ENCODE results near the gene TAGLN2.

TAGLN2 gene

DNA sequence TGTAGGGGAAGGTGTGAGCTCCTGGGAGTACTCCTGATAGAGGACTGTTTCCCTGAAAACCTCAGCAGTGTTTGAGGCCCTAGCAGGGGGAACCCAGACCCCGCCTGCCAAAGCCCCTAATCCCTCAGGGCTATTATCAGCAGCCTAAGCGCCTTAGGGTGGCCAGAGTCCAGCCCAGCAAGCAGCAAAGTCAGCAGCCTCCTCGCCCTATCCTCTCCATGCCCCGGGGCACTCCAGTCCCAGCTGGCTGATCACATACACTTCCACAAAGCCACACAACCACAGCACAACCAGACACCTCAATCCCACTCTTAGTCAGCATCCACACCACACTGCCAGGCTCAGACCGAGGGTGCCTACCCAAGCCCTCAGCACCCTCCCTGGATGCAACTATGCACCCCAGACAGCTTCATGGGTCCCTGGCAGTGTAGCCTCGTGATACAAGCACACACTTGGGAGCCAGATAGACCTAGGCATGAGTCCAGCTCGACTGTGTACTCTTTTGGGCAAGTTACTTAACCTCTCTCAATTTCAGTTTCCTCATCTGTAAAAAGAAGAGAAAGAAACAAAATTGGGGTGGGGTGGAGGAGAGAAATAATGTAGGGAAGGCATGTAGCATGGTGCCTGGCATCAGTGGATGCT is 13.0 kb upstream of the TAGLN2 start:
- no peak for DNase-seq
- in situ Hi-C loops (cut with HindIII; ENCODE audit: low pct_ligation_motif_present, low pct_unique_long_range_greater_than_20kb, low sequenced_read_pairs): loop anchor here (10.0 kb wide), 1 partner anchor 66 kb away; no protein-coding TSS in a partner anchor

DNA sequence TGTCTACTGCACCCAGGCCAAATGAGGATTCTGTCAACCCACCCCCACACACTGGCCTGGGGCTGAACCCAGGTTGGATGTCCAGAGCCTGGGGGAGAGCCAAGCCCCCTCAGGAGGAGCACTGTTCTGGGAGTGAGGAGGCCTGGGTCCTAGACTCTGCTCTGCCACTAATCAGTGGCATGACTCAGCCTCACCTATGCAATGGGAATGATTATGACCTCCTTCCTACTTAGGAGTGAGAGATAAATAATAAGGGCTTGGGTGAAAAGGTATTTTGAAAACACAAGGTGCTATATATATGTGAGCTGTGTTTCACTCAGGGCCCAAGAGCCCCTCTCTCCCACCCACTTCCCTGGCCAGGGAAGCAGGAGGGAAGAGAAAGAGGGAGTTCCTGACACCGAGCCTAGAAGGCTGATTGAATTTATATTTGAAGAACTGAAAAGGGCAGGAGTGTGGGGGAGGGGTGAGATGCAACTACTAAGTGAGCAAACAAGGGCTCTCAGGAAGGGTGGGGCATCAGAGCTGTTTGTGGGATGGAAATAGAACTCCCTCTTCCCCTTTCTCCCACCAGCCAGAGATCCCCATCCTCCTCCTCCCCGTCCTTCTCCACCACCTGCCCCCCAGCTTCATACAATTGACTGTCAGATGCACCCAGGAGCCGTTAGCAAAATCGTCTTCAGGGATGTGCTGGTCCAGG is 11.9 kb upstream of the TAGLN2 start:
- in situ Hi-C loops (cut with HindIII; ENCODE audit: low pct_ligation_motif_present, low pct_unique_long_range_greater_than_20kb, low sequenced_read_pairs): loop anchor here (10.0 kb wide), 1 partner anchor 68 kb away; no protein-coding TSS in a partner anchor
- no peak for DNase-seq

DNA sequence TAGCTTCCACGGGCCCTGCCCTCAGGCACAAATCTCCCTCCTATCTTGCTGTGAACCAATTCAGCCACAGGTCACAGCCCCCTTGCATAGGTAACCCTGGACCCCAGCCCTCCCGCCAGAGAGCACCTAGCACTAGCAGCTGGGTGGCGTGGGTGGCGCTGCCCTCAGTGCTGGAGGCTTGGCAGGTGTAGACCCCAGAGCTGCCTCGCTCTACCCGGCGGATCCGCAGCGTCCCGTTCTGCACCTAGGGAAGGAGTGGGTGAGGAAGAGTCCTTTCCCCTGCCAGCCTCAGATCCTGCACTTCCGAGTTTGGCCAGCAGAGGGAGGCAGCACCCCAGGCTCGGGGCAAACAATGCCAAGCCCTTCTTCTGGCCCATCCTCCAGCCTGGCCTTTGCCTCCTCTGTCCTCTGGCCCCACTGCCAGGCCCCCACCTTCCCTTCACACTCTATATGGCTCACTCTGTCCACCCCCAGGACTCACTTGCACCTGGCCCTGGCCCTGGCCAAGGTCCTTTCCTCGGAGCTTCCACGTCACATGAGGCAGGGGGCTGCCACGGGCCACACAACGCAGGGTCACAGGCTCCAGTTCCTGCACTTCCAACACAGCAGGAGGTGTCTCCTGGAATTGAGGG is 11.1 kb upstream of the TAGLN2 start:
- DNase-seq: peak; percentile 71
- in situ Hi-C loops (cut with HindIII; ENCODE audit: low pct_ligation_motif_present, low pct_unique_long_range_greater_than_20kb, low sequenced_read_pairs): loop anchor here (10.0 kb wide), 1 partner anchor 68 kb away; no protein-coding TSS in a partner anchor

DNA sequence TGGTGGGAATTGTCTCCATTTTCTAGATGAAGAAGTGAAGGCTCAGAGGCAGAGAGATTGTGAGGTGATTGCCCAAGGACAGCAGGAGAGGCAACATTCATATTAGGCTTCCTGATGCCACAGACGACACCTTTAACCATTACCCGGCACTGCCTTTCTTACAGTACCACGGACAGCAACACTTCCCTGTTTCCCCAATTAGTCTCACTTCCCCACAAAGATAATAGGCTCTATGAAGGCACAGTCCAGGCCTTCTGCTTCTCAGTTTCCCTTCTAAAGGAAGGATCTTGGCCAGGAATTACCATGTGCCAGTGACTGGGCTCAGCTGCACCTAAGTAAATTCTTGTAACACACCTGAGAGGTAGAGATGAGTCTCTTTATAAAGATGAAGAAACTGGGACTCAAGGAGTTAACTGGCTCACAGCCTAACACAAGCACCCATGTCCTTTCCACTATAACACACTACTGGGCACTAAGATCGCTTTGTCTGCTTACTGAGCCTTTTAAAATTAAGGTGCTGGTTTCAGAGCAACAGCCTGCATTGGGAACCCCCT is 10.5 kb upstream of the TAGLN2 start:
- in situ Hi-C loops (cut with HindIII; ENCODE audit: low pct_ligation_motif_present, low pct_unique_long_range_greater_than_20kb, low sequenced_read_pairs): loop anchor here (10.0 kb wide), 1 partner anchor 69 kb away; no protein-coding TSS in a partner anchor
- DNase-seq: peak; percentile 24

DNA sequence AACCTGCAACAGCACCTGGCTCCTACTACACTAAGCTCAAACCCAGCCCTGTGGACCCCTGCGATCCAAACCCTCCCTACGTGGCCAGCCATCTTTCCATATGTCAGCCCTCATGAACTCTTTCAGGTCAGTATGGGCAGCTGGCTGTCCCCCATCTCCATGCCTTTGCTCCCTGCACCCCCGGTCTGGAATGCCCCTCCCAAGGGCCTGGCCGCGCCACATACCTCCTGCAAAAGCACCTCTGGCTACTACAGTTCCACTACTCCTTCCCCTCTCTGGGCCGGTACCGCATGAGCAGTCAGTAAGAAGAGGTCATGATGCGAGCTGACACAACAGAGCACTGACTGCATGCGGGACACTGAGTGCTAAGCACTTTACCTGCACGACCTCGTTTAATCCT is 10.0 kb upstream of the TAGLN2 start:
- in situ Hi-C loops (cut with HindIII; ENCODE audit: low pct_ligation_motif_present, low pct_unique_long_range_greater_than_20kb, low sequenced_read_pairs): loop anchor here (10.0 kb wide), 1 partner anchor 69 kb away; no protein-coding TSS in a partner anchor
- DNase-seq: no peak

DNA sequence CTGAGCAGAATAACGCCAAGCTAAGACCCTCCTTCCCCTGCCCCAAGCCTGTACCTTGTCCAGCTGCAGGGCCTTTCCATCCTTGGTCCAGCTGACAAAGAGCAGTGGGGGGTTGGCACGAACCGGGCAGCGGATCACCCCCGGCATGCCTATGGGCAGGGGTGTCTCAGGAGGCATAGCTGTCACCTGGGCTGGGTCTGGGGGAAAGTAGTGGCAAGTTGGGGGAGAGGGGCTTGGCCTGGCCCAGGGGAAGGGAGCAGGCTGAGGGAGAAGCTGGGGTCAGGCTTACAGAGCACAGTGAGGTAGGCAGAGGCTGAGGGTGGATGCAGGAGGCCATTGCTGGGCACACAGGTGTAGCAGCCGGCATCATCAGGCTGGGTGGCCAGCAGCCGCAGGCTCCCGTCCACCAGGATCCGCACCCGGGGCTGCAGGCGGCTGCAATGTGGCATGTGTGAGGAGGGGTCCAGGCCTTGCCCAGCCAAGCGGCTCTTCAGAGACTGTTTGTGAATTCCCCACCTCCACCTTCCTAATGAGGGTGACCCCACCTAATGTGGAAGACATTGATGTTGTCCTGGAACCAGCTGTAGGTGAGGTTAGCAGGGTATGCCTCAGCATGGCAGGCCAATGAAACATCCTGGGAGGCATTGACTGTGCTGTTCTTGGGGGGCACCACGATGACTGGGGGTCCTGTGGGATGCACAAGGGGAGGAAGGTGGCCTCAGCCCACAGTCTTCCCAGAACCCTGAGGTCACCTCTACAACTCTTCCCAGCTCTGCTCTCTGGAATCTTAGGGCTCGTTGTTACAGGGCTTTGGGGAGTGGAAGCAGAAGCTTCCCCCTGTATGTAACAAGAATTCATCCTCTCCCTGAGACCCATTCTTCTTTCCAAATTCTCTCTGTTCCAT is 9.1 kb upstream of the TAGLN2 start:
- in situ Hi-C loops (cut with HindIII; ENCODE audit: low pct_ligation_motif_present, low pct_unique_long_range_greater_than_20kb, low sequenced_read_pairs): loop anchor here (10.0 kb wide), 1 partner anchor 70 kb away; no protein-coding TSS in a partner anchor
- no peak for DNase-seq

DNA sequence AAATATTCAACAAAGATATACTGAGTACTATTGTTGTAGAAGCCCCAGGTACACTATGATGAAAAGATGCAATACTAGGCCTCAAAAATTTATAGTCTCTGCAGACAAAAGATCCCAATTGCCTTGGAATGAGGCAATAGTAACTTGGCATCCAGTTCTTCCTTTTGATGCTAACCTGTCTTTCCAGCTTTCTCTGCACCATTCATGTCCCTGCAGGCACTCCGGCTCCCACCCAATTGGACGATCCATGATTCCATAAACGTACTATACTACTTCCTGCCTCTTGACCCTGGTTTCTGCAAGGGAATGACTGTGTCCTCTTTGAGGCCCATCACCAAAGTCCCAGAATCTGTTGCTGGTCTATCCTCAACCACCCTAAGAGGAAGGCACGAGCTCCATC is 8.0 kb upstream of the TAGLN2 start:
- in situ Hi-C loops (cut with HindIII; ENCODE audit: low pct_ligation_motif_present, low pct_unique_long_range_greater_than_20kb, low sequenced_read_pairs): loop anchor here (10.0 kb wide), 1 partner anchor 71 kb away; no protein-coding TSS in a partner anchor
- no peak for DNase-seq

DNA sequence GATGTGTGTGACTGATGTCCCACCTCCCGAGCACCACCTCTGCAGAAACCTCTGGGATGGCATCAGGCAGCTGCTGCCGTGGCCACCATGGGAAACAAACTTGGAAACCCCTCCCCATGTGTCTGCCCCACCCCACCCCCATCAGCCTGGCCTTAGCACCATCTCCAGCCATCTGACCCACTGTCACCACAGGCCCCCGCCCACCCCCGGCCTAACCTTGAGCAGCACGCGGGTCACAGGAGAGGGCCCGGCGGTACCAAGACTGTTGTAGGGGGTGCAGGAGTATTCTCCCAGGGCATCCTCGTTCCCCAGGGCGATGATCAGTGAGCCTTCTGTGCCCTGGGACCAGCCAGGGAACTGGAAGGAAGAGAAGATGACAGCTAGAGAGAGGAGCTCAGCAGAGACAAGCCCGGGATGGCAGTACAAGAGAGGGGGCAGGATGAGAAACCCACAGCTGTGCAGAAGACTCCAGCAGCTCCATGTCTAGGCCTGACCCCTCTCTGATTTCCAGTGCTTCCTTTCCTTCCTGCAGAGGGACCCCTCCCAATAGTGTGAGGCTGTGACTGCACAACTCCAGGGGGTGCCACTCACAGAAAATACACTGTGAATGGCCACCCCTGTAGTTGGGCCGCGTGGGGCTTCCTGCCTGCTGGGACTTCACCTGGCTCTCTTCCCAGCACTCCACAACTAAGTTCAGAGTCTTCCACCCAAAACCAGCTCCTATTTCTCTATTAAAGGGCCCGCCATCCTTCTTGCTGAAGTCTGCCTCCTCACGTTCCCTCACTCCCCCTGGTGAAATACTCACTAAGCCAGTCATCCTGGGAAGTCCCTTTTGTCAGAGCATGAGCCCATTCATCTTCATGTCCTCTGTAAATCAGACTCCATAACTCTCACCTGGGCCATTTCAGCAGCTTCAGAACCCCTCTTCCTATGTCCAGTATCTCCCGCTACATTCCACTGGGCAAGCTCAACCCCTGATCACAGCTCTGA is 7.3 kb upstream of the TAGLN2 start:
- in situ Hi-C loops (cut with HindIII; ENCODE audit: low pct_ligation_motif_present, low pct_unique_long_range_greater_than_20kb, low sequenced_read_pairs): loop anchor here (10.0 kb wide), 1 partner anchor 72 kb away; no protein-coding TSS in a partner anchor

DNA sequence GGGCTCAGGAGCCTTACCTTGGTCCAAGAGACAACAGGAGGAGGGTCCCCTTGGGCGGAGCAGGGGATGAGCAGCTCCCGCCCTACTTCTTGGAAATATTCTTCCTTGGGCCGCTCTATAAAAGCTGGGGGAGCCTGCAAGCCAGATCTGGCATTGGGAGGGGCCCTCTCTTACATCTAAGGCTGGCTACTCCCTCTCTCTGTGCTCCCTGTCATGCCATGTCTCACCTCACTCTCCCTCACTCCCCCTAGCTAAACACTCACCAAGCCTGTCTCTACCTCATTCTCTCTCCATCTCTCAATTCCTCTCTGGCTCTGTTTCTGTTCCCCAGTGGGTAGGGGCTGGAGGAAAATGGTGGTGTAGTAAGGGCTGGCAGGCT is 6.5 kb upstream of the TAGLN2 start:
- DNase-seq: no peak
- in situ Hi-C loops (cut with HindIII; ENCODE audit: low pct_ligation_motif_present, low pct_unique_long_range_greater_than_20kb, low sequenced_read_pairs): loop anchor here (10.0 kb wide), 1 partner anchor 73 kb away; no protein-coding TSS in a partner anchor

More for the DNA sequence above, 7.3 kb upstream of the TAGLN2 start:
- DNase-seq: no peak

DNA sequence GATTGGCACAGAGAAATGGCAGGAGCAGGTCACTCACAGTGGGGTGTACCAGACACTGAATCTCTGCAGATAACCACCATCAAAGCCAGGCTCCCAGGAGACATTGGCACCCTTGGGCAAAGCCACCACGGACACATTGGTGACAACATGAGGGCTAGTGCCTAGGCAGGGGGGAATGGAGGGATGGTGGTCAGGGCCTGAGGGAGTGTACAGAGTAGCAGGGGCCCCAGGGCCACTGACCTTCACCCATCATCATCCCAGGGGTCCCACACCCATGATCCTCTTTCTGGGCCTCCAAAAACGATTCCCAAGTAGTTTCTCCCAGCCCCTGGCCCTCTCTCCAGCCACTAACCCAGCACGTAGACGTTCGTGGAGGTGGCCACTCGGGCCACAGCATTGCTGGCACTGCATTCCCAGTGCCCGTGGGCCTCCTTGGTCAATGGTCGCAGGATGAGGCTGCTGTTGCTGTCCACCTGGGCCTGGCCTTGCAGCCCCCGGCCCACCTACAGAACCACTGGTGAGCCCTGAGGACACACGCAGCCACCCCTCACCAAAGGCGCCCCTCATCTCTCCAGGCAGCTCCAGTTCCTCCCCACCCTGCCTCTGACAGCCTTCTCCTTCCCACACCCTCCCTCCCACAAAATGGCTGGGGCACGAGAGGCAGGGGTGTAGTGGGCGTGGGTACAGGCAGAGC is 5.9 kb upstream of the TAGLN2 start:
- in situ Hi-C loops (cut with HindIII; ENCODE audit: low pct_ligation_motif_present, low pct_unique_long_range_greater_than_20kb, low sequenced_read_pairs): loop anchor here (10.0 kb wide), 1 partner anchor 74 kb away; no protein-coding TSS in a partner anchor
- no peak for DNase-seq

DNA sequence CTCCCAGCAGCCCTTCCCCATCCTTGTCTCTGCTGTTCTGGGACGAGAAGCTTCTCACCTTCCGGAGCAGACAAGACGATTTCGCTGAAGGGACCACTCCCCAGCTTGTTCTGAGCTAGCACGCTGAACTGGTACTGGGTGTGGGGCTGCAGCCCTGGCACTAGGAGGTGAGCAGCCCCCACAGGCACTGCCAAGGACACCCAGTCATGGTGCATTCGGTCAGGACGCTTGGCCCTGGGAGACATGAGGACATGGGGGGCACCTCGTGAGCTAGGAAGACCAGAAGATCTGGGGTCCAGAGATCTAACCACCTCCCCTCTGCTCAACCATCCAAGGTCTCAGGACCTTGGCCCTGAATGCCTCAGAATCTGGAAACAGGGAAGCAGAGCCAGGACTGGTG is 5.3 kb upstream of the TAGLN2 start:
- in situ Hi-C loops (cut with HindIII; ENCODE audit: low pct_ligation_motif_present, low pct_unique_long_range_greater_than_20kb, low sequenced_read_pairs): loop anchor here (10.0 kb wide), 1 partner anchor 74 kb away; no protein-coding TSS in a partner anchor
- no peak for DNase-seq

DNA sequence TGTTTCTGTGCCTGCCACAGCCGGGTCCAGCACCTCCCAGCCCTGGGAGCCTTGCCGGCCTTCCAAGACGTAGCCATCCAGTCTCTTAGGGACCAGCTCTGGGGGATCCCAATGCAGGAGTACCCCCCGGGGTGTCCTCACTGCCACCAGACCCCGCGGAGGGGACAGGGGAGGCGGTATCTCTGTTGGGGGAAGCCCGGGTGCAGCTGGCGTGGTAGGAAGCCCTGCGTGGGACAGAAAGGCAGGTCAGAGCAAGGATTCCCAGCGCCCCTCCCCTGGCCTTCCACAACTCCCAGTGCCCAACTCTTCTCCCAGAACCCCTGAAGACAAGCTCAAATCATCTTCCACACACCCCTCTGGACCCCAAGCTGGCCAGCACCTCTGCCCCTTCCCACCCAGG is 4.9 kb upstream of the TAGLN2 start:
- no peak for DNase-seq
- in situ Hi-C loops (cut with HindIII; ENCODE audit: low pct_ligation_motif_present, low pct_unique_long_range_greater_than_20kb, low sequenced_read_pairs): loop anchor here (10.0 kb wide), 1 partner anchor 75 kb away; no protein-coding TSS in a partner anchor

DNA sequence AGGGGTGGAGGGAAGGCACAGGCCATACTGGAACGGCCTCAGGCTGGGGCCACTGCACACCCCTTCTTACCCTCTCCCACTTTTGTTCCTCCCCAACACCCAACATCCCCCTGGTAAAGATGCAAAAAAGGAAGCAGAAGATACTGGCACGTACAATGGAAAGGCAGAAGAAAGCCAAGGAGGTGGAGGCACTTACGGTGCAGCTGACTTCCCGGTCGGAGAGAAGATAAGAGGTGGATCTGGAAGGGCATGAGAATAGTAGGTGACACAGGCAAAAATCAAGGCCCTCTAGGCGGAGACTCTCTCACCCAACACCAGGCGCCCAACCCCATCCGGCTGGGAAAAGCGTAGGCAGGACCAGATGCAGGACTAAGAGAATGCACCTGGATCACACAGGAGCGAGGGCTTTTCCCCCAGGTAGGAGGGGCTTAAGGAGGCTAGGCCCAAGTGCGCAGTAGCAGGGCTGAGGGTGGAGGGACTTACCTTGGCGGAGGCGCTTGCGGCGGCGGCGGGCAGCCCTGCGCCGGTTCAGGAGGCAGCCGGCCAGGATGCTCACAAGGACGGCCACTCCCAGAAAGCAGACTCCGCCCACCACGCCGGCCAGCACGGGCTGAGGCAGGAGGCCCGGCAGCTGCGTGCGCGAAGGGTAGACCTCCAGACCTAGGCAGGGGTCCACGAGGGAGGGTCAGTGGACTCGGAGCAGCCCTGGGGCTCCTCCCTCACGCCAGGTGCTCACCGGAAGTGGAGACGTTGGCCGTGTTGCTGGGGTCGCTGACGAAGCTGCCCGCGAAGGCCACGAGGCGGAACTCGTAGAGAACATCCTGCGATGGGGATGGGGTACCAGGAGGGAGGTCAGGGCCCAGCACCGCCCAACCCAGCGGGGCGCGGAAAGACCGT is 4.1 kb upstream of the TAGLN2 start:
- in situ Hi-C loops (cut with HindIII; ENCODE audit: low pct_ligation_motif_present, low pct_unique_long_range_greater_than_20kb, low sequenced_read_pairs): loop anchor here (10.0 kb wide), 1 partner anchor 75 kb away; no protein-coding TSS in a partner anchor
- DNase-seq: no peak

DNA sequence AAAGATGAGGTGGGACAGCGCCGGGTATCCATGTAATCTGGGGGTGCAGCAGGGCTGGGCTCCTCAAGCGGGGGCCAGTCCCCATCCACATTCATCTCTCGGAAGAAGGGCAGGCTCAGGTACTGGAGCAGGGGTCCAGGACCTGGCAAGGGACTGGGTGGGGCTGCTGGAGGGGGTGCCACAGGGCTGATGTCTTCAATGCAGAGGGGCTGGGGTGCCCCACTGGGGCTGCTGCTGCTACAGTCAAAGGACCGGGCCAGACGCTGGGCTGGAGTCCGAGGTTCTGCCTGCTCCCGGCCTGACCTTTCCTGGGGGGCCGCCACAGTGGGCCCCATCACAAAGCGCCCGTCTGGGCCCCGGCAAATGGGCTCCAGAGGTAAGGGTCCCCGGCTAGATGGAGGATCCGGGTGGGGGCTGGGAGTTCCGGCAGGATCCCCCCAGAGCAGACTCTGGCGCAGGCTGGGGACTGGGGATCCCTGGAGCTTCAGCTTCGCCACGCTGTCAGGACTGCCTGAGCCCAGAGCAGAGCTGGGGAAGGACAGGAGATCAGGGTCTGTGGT is 3.3 kb upstream of the TAGLN2 start:
- no peak for DNase-seq
- in situ Hi-C loops (cut with HindIII; ENCODE audit: low pct_ligation_motif_present, low pct_unique_long_range_greater_than_20kb, low sequenced_read_pairs): no loop called here

DNA sequence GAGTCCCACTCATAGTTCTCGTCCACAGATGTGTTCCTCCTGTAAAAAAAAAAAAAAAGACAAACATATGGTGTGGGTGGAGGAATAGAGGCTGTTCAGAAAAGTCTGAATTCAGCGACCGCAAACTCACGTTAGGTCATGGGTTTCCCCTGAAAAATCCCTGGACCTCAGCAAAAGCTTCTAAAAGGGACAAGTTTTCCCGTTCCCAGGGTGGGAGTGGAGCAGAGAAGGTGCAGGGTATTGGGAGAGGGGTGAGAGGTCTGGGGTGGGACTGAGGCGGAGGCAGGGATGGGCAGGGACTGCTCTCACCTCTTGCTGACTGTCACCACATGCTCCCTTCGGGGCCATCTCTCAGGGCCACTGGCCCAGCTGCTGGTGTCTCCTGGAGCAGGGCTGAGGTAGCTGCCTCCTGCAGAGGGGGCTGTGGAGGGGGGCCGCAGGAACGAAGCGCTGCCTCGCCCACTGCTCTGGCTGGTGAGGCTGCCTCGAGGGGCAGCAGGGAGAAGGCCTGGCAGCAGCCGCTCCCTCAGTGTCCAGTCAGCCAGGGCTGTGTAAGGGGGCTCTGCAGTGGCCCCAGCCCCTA is 2.6 kb upstream of the TAGLN2 start:
- in situ Hi-C loops (cut with HindIII; ENCODE audit: low pct_ligation_motif_present, low pct_unique_long_range_greater_than_20kb, low sequenced_read_pairs): no loop called here
- DNase-seq: no peak

All from ACHN (cell line).